CD14-positive monocyte (primary cell): ENCODE data around the gene MPV17. TPM values are rescaled to one million over a fixed set of nuclear protein-coding genes. Genes with fewer than 3 reads are reported as not detected.

Experiments
- DNase-seq, 3 donors: peaks; one replicate each; pipeline ENCODE4 v3.0.0-alpha.2; 2011 to 2022
- H2AFZ ChIP-seq: 2 replicates; pipeline ENCODE4 v1.6.0; 2012; ENCODE audit warnings: mild to moderate bottlenecking, low read depth, low read length, inconsistent platforms; ENCODE audit not compliant: insufficient read depth, poor library complexity, severe bottlenecking
- H3K27ac ChIP-seq, 2 donors: 1 replicate in 1 of 2; 2 replicates in 1 of 2; pipeline ENCODE4 v1.5.1; 2012 to 2013; ENCODE audit warnings: low read length in 2 of 2, control low read depth in 1 of 2, inconsistent platforms in 1 of 2, low read depth in 1 of 2, mild to moderate bottlenecking in 1 of 2
- H3K27me3 ChIP-seq, 2 donors: one replicate each; pipeline versions ENCODE4 v1.6.0 to v1.6.1; 2011 to 2013; ENCODE audit warnings: low read length in 2 of 2; ENCODE audit not compliant: control insufficient read depth in 2 of 2, insufficient read depth in 2 of 2
- H3K36me3 ChIP-seq, 2 donors: replicated peaks in 1 of 2; 1 replicate in 1 of 2; 2 replicates in 1 of 2; pipeline versions ENCODE4 v1.5.1 to v1.6.1; 2012 to 2013; ENCODE audit warnings: low read length in 2 of 2, control low read depth in 1 of 2, inconsistent platforms in 1 of 2, mild to moderate bottlenecking in 1 of 2; ENCODE audit not compliant: insufficient read depth in 2 of 2, control insufficient read depth in 1 of 2
- H3K4me1 ChIP-seq, 2 donors: 1 replicate in 1 of 2; 2 replicates in 1 of 2; pipeline versions ENCODE4 v1.5.1 to v1.6.1; 2012 to 2013; ENCODE audit warnings: low read length in 2 of 2, control low read depth in 1 of 2, inconsistent platforms in 1 of 2, mild to moderate bottlenecking in 1 of 2, moderate library complexity in 1 of 2; ENCODE audit not compliant: insufficient read depth in 2 of 2, control insufficient read depth in 1 of 2
- H3K4me2 ChIP-seq: replicated peaks from 2 replicates; pipeline ENCODE3; 2012; ENCODE audit warnings: low read length, moderate library complexity, mild to moderate bottlenecking; ENCODE audit not compliant: poor library complexity, severe bottlenecking; ENCODE audit errors: extremely low read depth
- H3K4me3 ChIP-seq, 3 experiments: fragments of 200-600 bp in 1 of 3; sonication (generic) in 1 of 3; replicated peaks in 1 of 3; 1 replicate in 2 of 3; 2 replicates in 1 of 3; pipeline ENCODE4 v1.5.1; 2011 to 2013; ENCODE audit warnings: low read length in 3 of 3, mild to moderate bottlenecking in 3 of 3, control low read depth in 2 of 3, low read depth in 2 of 3, inconsistent platforms in 1 of 3, moderate library complexity in 1 of 3
- H3K79me2 ChIP-seq: 2 replicates; pipeline ENCODE4 v1.6.0; 2012; ENCODE audit warnings: mild to moderate bottlenecking, control low read depth, inconsistent platforms, low read length, moderate library complexity; ENCODE audit not compliant: insufficient read depth
- H3K9ac ChIP-seq: 2 replicates; pipeline ENCODE4 v1.6.0; 2017; ENCODE audit warnings: low read length, mild to moderate bottlenecking; ENCODE audit not compliant: insufficient read depth, poor library complexity, severe bottlenecking
- H3K9me3 ChIP-seq, 2 donors: replicated peaks in 1 of 2; 1 replicate in 1 of 2; 2 replicates in 1 of 2; pipeline versions ENCODE4 v1.5.1 to v1.6.1; 2012 to 2013; ENCODE audit warnings: low read length in 2 of 2, control low read depth in 1 of 2; ENCODE audit not compliant: control insufficient read depth in 1 of 2, insufficient read depth in 1 of 2
- H4K20me1 ChIP-seq: 2 replicates; pipeline ENCODE4 v1.6.0; 2012; ENCODE audit warnings: mild to moderate bottlenecking, low read length, control low read depth, moderate library complexity; ENCODE audit not compliant: insufficient read depth
- H3K27ac Mint-ChIP-seq, 7 donors: one replicate each; pipeline ENCODE4 v1.8.0; 2020; ENCODE audit warnings: mild to moderate bottlenecking in 7 of 7, mixed read lengths in 7 of 7, moderate library complexity in 6 of 7, inconsistent platforms in 2 of 7
- H3K27me3 Mint-ChIP-seq, 3 donors: one replicate each; pipeline ENCODE4 v1.8.0; 2021 to 2022; ENCODE audit warnings: low read depth in 3 of 3, mild to moderate bottlenecking in 3 of 3, mixed read lengths in 3 of 3, moderate library complexity in 3 of 3, inconsistent platforms in 1 of 3
- H3K36me3 Mint-ChIP-seq, 2 donors: one replicate each; pipeline ENCODE4 v1.8.0; 2020; ENCODE audit warnings: mixed read lengths in 2 of 2, inconsistent platforms in 1 of 2, mild to moderate bottlenecking in 1 of 2
- H3K4me1 Mint-ChIP-seq: one replicate; pipeline ENCODE4 v1.8.0; 2020; ENCODE audit warnings: mild to moderate bottlenecking, mixed read lengths
- H3K4me3 Mint-ChIP-seq, 2 donors: one replicate each; pipeline ENCODE4 v1.8.0; 2020; ENCODE audit warnings: mild to moderate bottlenecking in 2 of 2, mixed read lengths in 2 of 2, moderate library complexity in 1 of 2
- H3K9me3 Mint-ChIP-seq, 7 donors: one replicate each; pipeline ENCODE4 v1.8.0; 2020 to 2022; ENCODE audit warnings: mixed read lengths in 7 of 7, mild to moderate bottlenecking in 6 of 7, moderate library complexity in 6 of 7, inconsistent platforms in 2 of 7
- CTCF ChIP-seq: fragments of 200-600 bp; IDR thresholded peaks from one replicate; pipeline ENCODE4 v1.8.0; 2022; ENCODE audit warnings: antibody characterized with exemption, mild to moderate bottlenecking
- WGBS: methylation state at CpG from one replicate; pipeline ENCODE4 v1.1.5; 2013; ENCODE audit warnings: missing lambda C conversion rate; ENCODE audit not compliant: insufficient coverage; 5-methylcytosine and 5-hydroxymethylcytosine counted together
- intact Hi-C, 2 donors: fragments of 100-400 bp; cut with micrococcal nuclease; formaldehyde crosslinking; loops; one replicate each; pipeline versions ENCODE4 v1.15.0 to v1.15.1; 2023
- polyA plus RNA-seq, 3 donors: library from polyadenylated mRNA; depleted of rRNA in 1 of 3; unstranded in 2 of 3; stranded (reverse) in 1 of 3; fragments of 300-500 nt in 2 of 3; fragments of >200 nt in 1 of 3; fragmentation: Illumina TruSeq in 2 of 3; gene quantifications; 1 replicate in 2 of 3; 2 replicates in 1 of 3; pipeline ENCODE4 v1.2.3, GENCODE V29; 2012 to 2021

Gene MPV17
- polyA plus RNA-seq, 3 donors, result 136 to 160 (median 160) TPM

GRCh38 chr2:27347641-27348040 is 24.7 kb upstream of the MPV17 start:
- Mint-ChIP-seq H3K27ac (peak overlapping the region in 1 of 7 donors; percentile 31), H3K36me3 (peaks cover 32 to 48% of the 10 kb centered on the region in 2 donors), H3K4me3 (no peak overlapping the region), H3K9me3 (no peaks in the 10 kb centered on the region), H3K4me1 (peaks cover 5% of the 10 kb centered on the region), H3K27me3 (peaks cover 0 to 2% (median 1%) of the 10 kb centered on the region in 3 donors)
- Histone ChIP-seq H3K27ac (no peak overlapping the region), H3K36me3 (peaks cover 12 to 40% of the 10 kb centered on the region in 2 donors), H3K4me3 (no peak overlapping the region), H2AFZ (no peak overlapping the region), H3K4me1 (no peaks in the 10 kb centered on the region), H3K27me3 (no peaks in the 10 kb centered on the region), H3K79me2 (peaks cover 92% of the 10 kb centered on the region), H4K20me1 (peaks cover 94% of the 10 kb centered on the region), H3K4me2 (no peak overlapping the region), H3K9me3 (no peaks in the 10 kb centered on the region), H3K9ac (no peak overlapping the region)
- 91% methylated on average over 2 of the region's 2 CpGs for WGBS
- no peak for DNase-seq
- intact Hi-C loops, result no loop called here
- no peak for TF ChIP-seq CTCF

GRCh38 chr2:27336173-27336572 is 13.3 kb upstream of the MPV17 start:
- no peaks in the 10 kb centered on the region for H3K27me3 Mint-ChIP-seq
- Histone ChIP-seq H3K36me3 (peaks cover 87 to 92% of the 10 kb centered on the region in 2 donors), H4K20me1 (no peaks in the 10 kb centered on the region), H3K9ac (no peak overlapping the region), H3K9me3 (no peaks in the 10 kb centered on the region), H2AFZ (no peak overlapping the region), H3K27me3 (no peaks in the 10 kb centered on the region), H3K79me2 (no peaks in the 10 kb centered on the region), H3K4me3 (no peak overlapping the region), H3K4me1 (no peaks in the 10 kb centered on the region), H3K4me2 (no peak overlapping the region), H3K27ac (no peak overlapping the region)
- no peaks in the 10 kb centered on the region for H3K4me1 Mint-ChIP-seq
- DNase-seq, result no peak
- H3K4me3 Mint-ChIP-seq, result no peak overlapping the region
- WGBS, result 97% methylated on average over 6 of the region's 7 CpGs
- no peak for TF ChIP-seq CTCF
- intact Hi-C loops, result no loop called here
- H3K9me3 Mint-ChIP-seq, result no peaks in the 10 kb centered on the region
- no peak overlapping the region for H3K27ac Mint-ChIP-seq
- H3K36me3 Mint-ChIP-seq, result peaks cover 65 to 89% of the 10 kb centered on the region in 2 donors
